Measurements from ENCODE around the gene WDR1.

The WDR1 gene

GRCh38 chr4:10072420-10073017 lies 44.1 kb downstream of the WDR1 start:
- DNase-seq (ENCODE audit: low read depth, low spot score) = no peak

- DNase-seq (ENCODE audit: low read depth, low spot score) = no peak
Observed at GRCh38 chr4:10069075-10069642, 47.4 kb downstream of the WDR1 start.

GRCh38 chr4:10066670-10067651 lies 49.6 kb downstream of the WDR1 start:
- DNase-seq (ENCODE audit: low read depth, low spot score) = no peak

- no peak for DNase-seq (ENCODE audit: low read depth, low spot score)
Observed at GRCh38 chr4:10066206-10066605, 50.4 kb downstream of the WDR1 start.

GRCh38 chr4:10063544-10064300 lies 52.9 kb downstream of the WDR1 start:
- DNase-seq (ENCODE audit: low read depth, low spot score) = peak; percentile 52

- DNase-seq (ENCODE audit: low read depth, low spot score) = no peak
Observed at GRCh38 chr4:10061650-10062415, 54.8 kb downstream of the WDR1 start.

- no peak for DNase-seq (ENCODE audit: low read depth, low spot score)
Observed at GRCh38 chr4:10058371-10058770, 58.2 kb downstream of the WDR1 start.

- DNase-seq (ENCODE audit: low read depth, low spot score) = no peak
Observed at GRCh38 chr4:10057023-10057395, 59.6 kb downstream of the WDR1 start.

- no peak for DNase-seq (ENCODE audit: low read depth, low spot score)
Observed at GRCh38 chr4:10056334-10057022, 60.1 kb downstream of the WDR1 start.

GRCh38 chr4:10055871-10056270 lies 60.7 kb downstream of the WDR1 start:
- DNase-seq (ENCODE audit: low read depth, low spot score) = no peak

GRCh38 chr4:10054571-10055041 lies 62.0 kb downstream of the WDR1 start:
- DNase-seq (ENCODE audit: low read depth, low spot score) = no peak

GRCh38 chr4:10053635-10054453 lies 62.8 kb downstream of the WDR1 start:
- no peak for DNase-seq (ENCODE audit: low read depth, low spot score)

- no peak for DNase-seq (ENCODE audit: low read depth, low spot score)
Observed at GRCh38 chr4:10051517-10052135, 65.0 kb downstream of the WDR1 start.

- DNase-seq (ENCODE audit: low read depth, low spot score) = no peak
Observed at GRCh38 chr4:10050721-10051120, 65.9 kb downstream of the WDR1 start.

- no peak for DNase-seq (ENCODE audit: low read depth, low spot score)
Observed at GRCh38 chr4:10050261-10050661, 66.3 kb downstream of the WDR1 start.

GRCh38 chr4:10048941-10049697 lies 67.5 kb downstream of the WDR1 start:
- DNase-seq (ENCODE audit: low read depth, low spot score) = no peak

GRCh38 chr4:10047967-10048366 lies 68.6 kb downstream of the WDR1 start:
- DNase-seq (ENCODE audit: low read depth, low spot score) = no peak

GRCh38 chr4:10046471-10046870 lies 70.1 kb downstream of the WDR1 start:
- DNase-seq (ENCODE audit: low read depth, low spot score) = no peak
